Measurements from ENCODE around the gene TMEM183A. TPM values are rescaled to one million over a fixed set of nuclear protein-coding genes. Genes with fewer than 3 reads are reported as not detected.

The TMEM183A gene
- total and polyA plus RNA-seq, 5 donors from 2014 or later, result 53.6 to 130 (median 66.0) TPM

DNA sequence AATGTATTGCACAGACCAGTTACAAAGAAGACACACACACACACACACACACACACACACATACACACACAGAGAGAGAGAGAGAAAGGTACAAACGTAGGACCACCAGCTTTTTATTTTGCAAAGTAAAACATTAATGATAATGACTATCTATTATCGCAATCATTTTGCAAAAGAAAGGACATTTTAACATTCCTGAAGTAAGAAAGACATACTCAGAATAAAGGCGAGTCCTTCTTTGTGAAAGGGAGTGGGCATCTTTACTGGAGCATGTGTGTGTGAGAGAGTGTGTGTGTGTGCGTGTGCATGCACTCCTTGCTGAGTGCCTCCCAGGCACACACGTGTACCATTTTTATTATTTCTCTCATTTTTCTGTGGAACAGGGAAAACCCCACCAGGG is 47.5 kb downstream of the TMEM183A start:
- Histone ChIP-seq H3K27me3 (ENCODE audit: control insufficient read depth, insufficient read depth, low read length) (no peaks in the 10 kb centered on the region), H3K4me1 (ENCODE audit: control insufficient read depth, insufficient read depth, low read length, poor library complexity, severe bottlenecking) (no peaks in the 10 kb centered on the region), H3K9me3 (ENCODE audit: control insufficient read depth in 2 of 2, low read length in 2 of 2) (no peaks in the 10 kb centered on the region), H3K4me3 (ENCODE audit: low read depth, low read length) (no peak overlapping the region), H3K36me3 (ENCODE audit: control insufficient read depth, insufficient read depth, low read length) (no peaks in the 10 kb centered on the region), H3K27ac (ENCODE audit: insufficient read depth, low read length, poor library complexity, severe bottlenecking) (no peak overlapping the region)
- no peak for DNase-seq
- ATAC-seq (ENCODE audit: low read depth in 2 of 2), result no peak
- H3K9me3 Mint-ChIP-seq, result no peaks in the 10 kb centered on the region
- H3K27ac Mint-ChIP-seq, result no peak overlapping the region
- no peak overlapping the region for H3K4me3 Mint-ChIP-seq
- H3K36me3 Mint-ChIP-seq, result no peaks in the 10 kb centered on the region
- peaks cover 8% of the 10 kb centered on the region for H3K27me3 Mint-ChIP-seq
- H3K4me1 Mint-ChIP-seq, result no peaks in the 10 kb centered on the region

DNA sequence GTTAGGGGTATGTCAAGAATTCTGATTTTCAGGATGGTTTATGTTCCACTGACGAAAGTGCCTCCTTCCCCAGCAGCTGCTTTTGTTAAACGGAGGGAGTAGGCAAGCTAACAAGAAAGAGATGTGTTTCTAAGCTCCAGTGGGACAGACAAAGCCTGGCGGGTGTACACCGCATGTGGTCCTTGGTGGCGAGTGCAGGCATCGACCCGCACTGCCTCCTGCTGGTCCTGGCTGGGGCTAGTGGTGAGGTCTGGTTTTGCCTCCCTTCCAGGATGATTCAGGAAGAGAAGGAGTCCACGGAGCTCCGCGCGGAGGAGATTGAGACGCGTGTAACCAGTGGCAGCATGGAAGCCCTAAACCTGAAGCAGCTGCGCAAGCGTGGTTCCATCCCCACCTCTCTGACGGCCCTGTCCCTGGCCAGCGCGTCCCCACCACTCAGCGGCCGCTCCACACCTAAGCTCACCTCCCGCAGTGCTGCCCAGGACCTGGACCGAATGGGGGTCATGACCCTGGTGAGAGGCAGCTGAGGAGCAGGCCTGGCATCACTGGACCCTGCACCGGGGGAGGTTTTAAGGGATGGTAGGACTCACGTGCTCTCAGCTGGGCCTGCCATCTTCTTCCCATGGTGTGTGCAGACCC is 48.1 kb downstream of the TMEM183A start:
- no peaks in the 10 kb centered on the region for H3K36me3 ChIP-seq (ENCODE audit: control insufficient read depth, insufficient read depth, low read length)
- H3K4me3 ChIP-seq (ENCODE audit: low read depth, low read length), result no peak overlapping the region
- DNase-seq (no peak), ATAC-seq (ENCODE audit: low read depth in 2 of 2) (no peak)
- H3K4me1 Mint-ChIP-seq, result no peaks in the 10 kb centered on the region
- H3K4me3 Mint-ChIP-seq, result no peak overlapping the region
- no peaks in the 10 kb centered on the region for H3K27me3 ChIP-seq (ENCODE audit: control insufficient read depth, insufficient read depth, low read length)
- no peaks in the 10 kb centered on the region for H3K9me3 Mint-ChIP-seq
- H3K36me3 Mint-ChIP-seq, result no peaks in the 10 kb centered on the region
- H3K9me3 ChIP-seq (ENCODE audit: control insufficient read depth in 2 of 2, low read length in 2 of 2), result no peaks in the 10 kb centered on the region
- H3K27me3 Mint-ChIP-seq, result peaks cover 8% of the 10 kb centered on the region
- H3K27ac ChIP-seq (ENCODE audit: insufficient read depth, low read length, poor library complexity, severe bottlenecking), result no peak overlapping the region
- H3K4me1 ChIP-seq (ENCODE audit: control insufficient read depth, insufficient read depth, low read length, poor library complexity, severe bottlenecking), result no peaks in the 10 kb centered on the region
- no peak overlapping the region for H3K27ac Mint-ChIP-seq

DNA sequence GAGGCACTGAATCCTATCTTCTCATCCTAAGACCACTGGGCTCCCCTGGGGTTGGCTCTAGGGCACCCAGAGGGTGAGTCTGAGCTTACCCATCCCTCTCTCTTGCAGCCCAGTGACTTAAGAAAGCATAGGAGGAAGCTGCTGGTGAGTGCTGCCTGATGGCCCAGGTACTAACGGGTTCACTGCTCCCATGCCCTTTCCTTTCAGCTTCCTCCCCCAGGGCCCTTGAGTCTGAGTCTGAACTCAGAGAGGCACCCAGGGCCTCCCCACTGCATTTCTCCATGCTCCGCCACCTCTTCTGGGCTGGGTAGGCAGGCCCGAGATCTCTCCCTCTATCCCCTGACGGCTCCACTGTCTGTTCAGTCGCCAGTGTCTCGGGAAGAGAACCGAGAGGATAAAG is 48.8 kb downstream of the TMEM183A start:
- no peak for DNase-seq
- H3K36me3 Mint-ChIP-seq, result no peaks in the 10 kb centered on the region
- H3K36me3 ChIP-seq (ENCODE audit: control insufficient read depth, insufficient read depth, low read length), result no peaks in the 10 kb centered on the region
- no peak for ATAC-seq (ENCODE audit: low read depth in 2 of 2)
- H3K4me1 ChIP-seq (ENCODE audit: control insufficient read depth, insufficient read depth, low read length, poor library complexity, severe bottlenecking), result no peaks in the 10 kb centered on the region
- no peaks in the 10 kb centered on the region for H3K9me3 Mint-ChIP-seq
- H3K4me3 ChIP-seq (ENCODE audit: low read depth, low read length), result no peak overlapping the region
- peaks cover 8% of the 10 kb centered on the region for H3K27me3 Mint-ChIP-seq
- no peak overlapping the region for H3K27ac ChIP-seq (ENCODE audit: insufficient read depth, low read length, poor library complexity, severe bottlenecking)
- no peaks in the 10 kb centered on the region for H3K27me3 ChIP-seq (ENCODE audit: control insufficient read depth, insufficient read depth, low read length)
- no peak overlapping the region for H3K27ac Mint-ChIP-seq
- H3K4me3 Mint-ChIP-seq, result no peak overlapping the region
- no peaks in the 10 kb centered on the region for H3K9me3 ChIP-seq (ENCODE audit: control insufficient read depth in 2 of 2, low read length in 2 of 2)
- H3K4me1 Mint-ChIP-seq, result no peaks in the 10 kb centered on the region

GRCh38 chr1:203056516-203056915 is 49.3 kb downstream of the TMEM183A start:
- Histone ChIP-seq H3K4me1 (ENCODE audit: control insufficient read depth, insufficient read depth, low read length, poor library complexity, severe bottlenecking) (no peaks in the 10 kb centered on the region), H3K27ac (ENCODE audit: insufficient read depth, low read length, poor library complexity, severe bottlenecking) (no peak overlapping the region), H3K27me3 (ENCODE audit: control insufficient read depth, insufficient read depth, low read length) (no peaks in the 10 kb centered on the region), H3K36me3 (ENCODE audit: control insufficient read depth, insufficient read depth, low read length) (no peaks in the 10 kb centered on the region), H3K4me3 (ENCODE audit: low read depth, low read length) (no peak overlapping the region), H3K9me3 (ENCODE audit: control insufficient read depth in 2 of 2, low read length in 2 of 2) (no peaks in the 10 kb centered on the region)
- Mint-ChIP-seq H3K27ac (no peak overlapping the region), H3K4me1 (no peaks in the 10 kb centered on the region), H3K4me3 (no peak overlapping the region), H3K9me3 (no peaks in the 10 kb centered on the region), H3K27me3 (peaks cover 8% of the 10 kb centered on the region), H3K36me3 (no peaks in the 10 kb centered on the region)
- ATAC-seq (ENCODE audit: low read depth in 2 of 2) (no peak), DNase-seq (no peak)

DNA sequence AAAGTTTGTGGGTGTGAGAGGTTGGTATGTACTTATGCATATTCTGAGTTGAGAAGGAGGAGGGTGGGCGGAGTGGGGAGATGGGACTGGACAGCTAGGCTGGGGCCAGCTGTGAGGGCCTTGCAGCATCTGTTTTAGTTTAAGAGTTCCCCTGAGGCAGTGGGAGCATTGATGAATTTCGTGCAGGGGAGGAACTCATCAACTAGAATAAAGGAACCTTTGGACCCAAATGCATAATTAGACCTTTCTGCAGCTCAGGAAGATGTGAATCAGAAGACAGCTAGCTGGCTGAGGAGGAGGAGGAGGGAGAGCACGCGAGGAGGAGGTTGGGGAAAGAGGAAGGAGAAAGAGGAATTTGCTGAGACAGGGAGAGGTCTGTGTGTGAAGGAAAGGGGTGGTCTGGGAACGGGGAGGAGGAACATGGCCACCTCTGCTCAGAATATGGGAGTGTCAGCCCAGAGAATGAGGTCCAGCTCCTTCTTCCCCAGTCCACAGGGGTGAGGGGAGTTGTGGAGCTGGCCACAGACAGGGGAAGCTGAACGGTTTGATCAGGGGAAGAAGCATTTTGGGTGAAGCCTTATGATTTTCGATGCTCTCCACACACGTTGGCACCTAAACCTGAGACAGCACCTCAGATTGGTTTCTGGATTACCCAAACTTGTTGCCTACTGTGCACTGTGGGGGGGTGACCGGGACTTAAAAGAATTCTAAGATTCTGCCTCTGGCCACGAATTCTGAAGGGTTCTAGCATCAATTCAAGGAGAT is 50.9 kb downstream of the TMEM183A start:
- Histone ChIP-seq H3K36me3 (ENCODE audit: control insufficient read depth, insufficient read depth, low read length) (no peaks in the 10 kb centered on the region), H3K27ac (ENCODE audit: insufficient read depth, low read length, poor library complexity, severe bottlenecking) (no peak overlapping the region), H3K4me3 (ENCODE audit: low read depth, low read length) (no peak overlapping the region), H3K27me3 (ENCODE audit: control insufficient read depth, insufficient read depth, low read length) (no peaks in the 10 kb centered on the region), H3K4me1 (ENCODE audit: control insufficient read depth, insufficient read depth, low read length, poor library complexity, severe bottlenecking) (no peaks in the 10 kb centered on the region), H3K9me3 (ENCODE audit: control insufficient read depth in 2 of 2, low read length in 2 of 2) (no peaks in the 10 kb centered on the region)
- Mint-ChIP-seq H3K27me3 (peaks cover 8% of the 10 kb centered on the region), H3K36me3 (no peaks in the 10 kb centered on the region), H3K4me1 (no peaks in the 10 kb centered on the region), H3K9me3 (no peaks in the 10 kb centered on the region), H3K4me3 (no peak overlapping the region), H3K27ac (no peak overlapping the region)
- no peak for ATAC-seq (ENCODE audit: low read depth in 2 of 2)
- no peak for DNase-seq

DNA sequence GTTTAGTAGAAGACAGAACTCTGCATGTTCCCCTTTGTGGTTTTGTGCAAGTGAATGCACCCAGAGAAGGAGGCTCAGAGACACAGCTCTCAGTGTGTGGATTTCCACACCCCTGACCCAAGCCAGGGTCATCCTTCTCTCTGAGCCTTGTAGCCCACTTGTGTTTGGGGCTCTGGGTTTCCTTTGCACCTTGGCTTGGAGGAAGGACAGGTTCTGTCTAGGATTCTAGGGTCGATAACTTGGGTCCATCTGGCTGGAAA is 51.4 kb downstream of the TMEM183A start:
- no peak for DNase-seq
- ATAC-seq (ENCODE audit: low read depth in 2 of 2), result no peak
- Histone ChIP-seq H3K27ac (ENCODE audit: insufficient read depth, low read length, poor library complexity, severe bottlenecking) (no peak overlapping the region), H3K36me3 (ENCODE audit: control insufficient read depth, insufficient read depth, low read length) (no peaks in the 10 kb centered on the region), H3K9me3 (ENCODE audit: control insufficient read depth in 2 of 2, low read length in 2 of 2) (no peaks in the 10 kb centered on the region), H3K4me3 (ENCODE audit: low read depth, low read length) (no peak overlapping the region), H3K4me1 (ENCODE audit: control insufficient read depth, insufficient read depth, low read length, poor library complexity, severe bottlenecking) (no peaks in the 10 kb centered on the region), H3K27me3 (ENCODE audit: control insufficient read depth, insufficient read depth, low read length) (no peaks in the 10 kb centered on the region)
- peaks cover 8% of the 10 kb centered on the region for H3K27me3 Mint-ChIP-seq
- no peaks in the 10 kb centered on the region for H3K4me1 Mint-ChIP-seq
- no peaks in the 10 kb centered on the region for H3K36me3 Mint-ChIP-seq
- no peaks in the 10 kb centered on the region for H3K9me3 Mint-ChIP-seq
- H3K4me3 Mint-ChIP-seq, result no peak overlapping the region
- H3K27ac Mint-ChIP-seq, result no peak overlapping the region

DNA sequence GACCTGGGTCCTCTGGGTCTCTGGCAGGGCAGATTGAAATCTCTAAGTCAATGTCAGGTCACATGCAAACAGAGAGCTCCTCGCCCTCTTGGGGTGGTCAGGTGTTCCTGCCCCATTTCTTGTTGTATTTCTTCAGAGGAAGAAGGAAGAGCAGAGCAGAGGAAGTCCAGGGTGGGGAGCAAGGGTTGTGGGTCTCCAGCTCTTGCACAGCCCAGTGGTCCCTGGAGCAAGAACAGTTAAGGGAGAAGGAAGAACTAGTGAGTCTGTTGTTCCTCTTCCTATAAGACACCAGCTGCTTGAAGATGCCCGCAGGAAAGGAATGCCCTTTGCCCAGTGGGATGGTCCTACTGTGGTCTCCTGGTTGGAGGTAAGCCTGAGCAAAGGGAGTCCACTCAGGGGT is 52.3 kb downstream of the TMEM183A start:
- H3K27ac Mint-ChIP-seq, result no peak overlapping the region
- DNase-seq, result no peak

GRCh38 chr1:203060115-203060514 is 52.9 kb downstream of the TMEM183A start:
- Mint-ChIP-seq H3K27me3 (peaks cover 8% of the 10 kb centered on the region), H3K36me3 (no peaks in the 10 kb centered on the region), H3K9me3 (no peaks in the 10 kb centered on the region), H3K4me1 (no peaks in the 10 kb centered on the region), H3K4me3 (no peak overlapping the region), H3K27ac (no peak overlapping the region)
- H3K36me3 ChIP-seq (ENCODE audit: control insufficient read depth, insufficient read depth, low read length), result no peaks in the 10 kb centered on the region
- no peak for DNase-seq
- no peaks in the 10 kb centered on the region for H3K27me3 ChIP-seq (ENCODE audit: control insufficient read depth, insufficient read depth, low read length)
- H3K4me1 ChIP-seq (ENCODE audit: control insufficient read depth, insufficient read depth, low read length, poor library complexity, severe bottlenecking), result no peaks in the 10 kb centered on the region
- no peaks in the 10 kb centered on the region for H3K9me3 ChIP-seq (ENCODE audit: control insufficient read depth in 2 of 2, low read length in 2 of 2)
- H3K4me3 ChIP-seq (ENCODE audit: low read depth, low read length), result no peak overlapping the region
- no peak for ATAC-seq (ENCODE audit: low read depth in 2 of 2)
- no peak overlapping the region for H3K27ac ChIP-seq (ENCODE audit: insufficient read depth, low read length, poor library complexity, severe bottlenecking)

More for the DNA sequence above, 52.3 kb downstream of the TMEM183A start:
- H3K36me3 Mint-ChIP-seq, result no peaks in the 10 kb centered on the region
- H3K27me3 ChIP-seq (ENCODE audit: control insufficient read depth, insufficient read depth, low read length), result no peaks in the 10 kb centered on the region
- no peak for ATAC-seq (ENCODE audit: low read depth in 2 of 2)
- H3K9me3 Mint-ChIP-seq, result no peaks in the 10 kb centered on the region
- no peak overlapping the region for H3K27ac ChIP-seq (ENCODE audit: insufficient read depth, low read length, poor library complexity, severe bottlenecking)
- H3K27me3 Mint-ChIP-seq, result peaks cover 8% of the 10 kb centered on the region
- no peaks in the 10 kb centered on the region for H3K9me3 ChIP-seq (ENCODE audit: control insufficient read depth in 2 of 2, low read length in 2 of 2)
- H3K36me3 ChIP-seq (ENCODE audit: control insufficient read depth, insufficient read depth, low read length), result no peaks in the 10 kb centered on the region
- no peaks in the 10 kb centered on the region for H3K4me1 Mint-ChIP-seq
- H3K4me3 Mint-ChIP-seq, result no peak overlapping the region
- no peak overlapping the region for H3K4me3 ChIP-seq (ENCODE audit: low read depth, low read length)
- no peaks in the 10 kb centered on the region for H3K4me1 ChIP-seq (ENCODE audit: control insufficient read depth, insufficient read depth, low read length, poor library complexity, severe bottlenecking)
